Activated CD4-positive, alpha-beta T cell treated with anti-CD3 and anti-CD28 coated beads, Interleukin-2, amount 50 U/mL, for 1 hour (primary cell): ENCODE results near the gene OLFML3.
"Not testable (repeated sequence)": the region's sequence is repeated elsewhere in the genome, so short reads cannot be mapped to it uniquely, and the experiment has no call there.

Experiments used
- DNase-seq: peaks from one replicate; pipeline ENCODE4 v3.0.0-alpha.2; 2020

OLFML3 gene, protein sequence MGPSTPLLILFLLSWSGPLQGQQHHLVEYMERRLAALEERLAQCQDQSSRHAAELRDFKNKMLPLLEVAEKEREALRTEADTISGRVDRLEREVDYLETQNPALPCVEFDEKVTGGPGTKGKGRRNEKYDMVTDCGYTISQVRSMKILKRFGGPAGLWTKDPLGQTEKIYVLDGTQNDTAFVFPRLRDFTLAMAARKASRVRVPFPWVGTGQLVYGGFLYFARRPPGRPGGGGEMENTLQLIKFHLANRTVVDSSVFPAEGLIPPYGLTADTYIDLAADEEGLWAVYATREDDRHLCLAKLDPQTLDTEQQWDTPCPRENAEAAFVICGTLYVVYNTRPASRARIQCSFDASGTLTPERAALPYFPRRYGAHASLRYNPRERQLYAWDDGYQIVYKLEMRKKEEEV

DNA sequence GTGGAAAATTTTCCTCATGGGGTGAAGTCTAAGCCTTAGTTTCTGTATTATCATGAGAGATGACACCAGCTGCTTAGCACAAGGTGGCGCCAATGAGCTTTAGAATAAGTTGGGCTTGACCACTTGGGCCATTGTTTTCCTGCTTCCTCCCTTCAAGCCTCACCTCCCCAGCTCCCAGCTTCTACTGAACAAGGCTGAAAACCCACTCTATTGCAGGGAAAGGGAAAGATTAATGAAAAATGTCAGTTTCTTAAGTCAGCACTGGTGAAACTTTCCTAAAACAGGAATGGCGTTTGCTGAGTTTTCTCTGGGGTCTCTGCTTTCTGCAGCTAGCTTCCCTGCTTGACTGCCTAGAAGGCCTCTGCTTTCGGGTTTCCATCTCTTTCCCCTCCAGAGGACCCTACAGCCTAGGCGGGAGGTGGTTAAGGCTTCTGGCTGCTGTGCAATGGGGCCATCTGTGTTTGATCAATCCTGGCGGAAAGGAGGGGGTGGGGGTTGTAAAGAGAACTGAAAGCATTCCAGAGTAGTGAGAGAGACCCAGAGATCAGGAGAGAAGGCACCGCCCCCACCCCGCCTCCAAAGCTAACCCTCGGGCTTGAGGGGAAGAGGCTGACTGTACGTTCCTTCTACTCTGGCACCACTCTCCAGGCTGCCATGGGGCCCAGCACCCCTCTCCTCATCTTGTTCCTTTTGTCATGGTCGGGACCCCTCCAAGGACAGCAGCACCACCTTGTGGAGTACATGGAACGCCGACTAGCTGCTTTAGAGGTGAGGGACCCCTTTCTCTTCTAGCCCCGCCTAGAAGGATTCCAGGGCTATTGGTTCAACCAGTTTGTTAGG, at the start of gene OLFML3:
TSS of gene OLFML3 (plus strand) at position 612 of the 840 bp plus-strand sequence. CDS start at position 655, 43 bp downstream.
- DNase-seq = peak; percentile 56

DNA sequence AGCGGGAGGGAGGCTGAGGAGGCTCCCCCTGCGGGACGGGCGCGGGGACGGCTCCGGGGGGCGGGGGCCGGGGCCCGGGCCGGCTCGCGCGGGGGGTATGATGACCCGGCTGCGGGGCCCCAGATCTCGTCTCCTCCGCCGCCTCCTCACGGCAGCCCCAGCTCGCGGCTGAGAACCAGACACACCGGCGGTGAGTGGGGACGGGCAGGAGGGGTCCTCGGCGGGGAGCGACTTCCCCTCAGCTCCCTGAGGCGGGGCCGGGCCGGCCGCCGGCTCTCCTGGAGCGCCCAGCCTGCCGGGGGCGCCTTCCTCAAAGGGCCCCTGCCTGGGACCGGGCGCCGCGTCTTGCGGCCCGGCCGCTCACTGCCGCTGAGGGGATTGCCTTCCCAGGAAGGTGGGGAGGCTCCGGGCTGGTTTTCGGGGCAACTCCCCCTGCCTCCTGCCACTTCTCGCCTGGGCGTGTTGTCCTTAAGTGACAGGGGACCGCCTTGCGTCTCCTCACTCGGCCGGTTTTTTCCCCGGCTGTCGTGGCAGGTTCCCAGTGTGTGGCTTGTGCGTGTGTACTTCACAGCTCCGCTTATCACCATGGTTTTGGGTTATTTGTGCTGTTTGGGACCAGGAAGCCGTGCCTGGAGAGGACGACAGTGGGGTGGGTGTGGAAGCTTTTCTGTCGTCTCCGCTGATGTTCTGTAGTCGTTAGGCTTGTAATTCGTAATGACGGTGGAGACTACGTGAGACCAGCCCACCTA, 49.4 kb upstream of the OLFML3 start:
- peak; percentile 70 for DNase-seq

DNA sequence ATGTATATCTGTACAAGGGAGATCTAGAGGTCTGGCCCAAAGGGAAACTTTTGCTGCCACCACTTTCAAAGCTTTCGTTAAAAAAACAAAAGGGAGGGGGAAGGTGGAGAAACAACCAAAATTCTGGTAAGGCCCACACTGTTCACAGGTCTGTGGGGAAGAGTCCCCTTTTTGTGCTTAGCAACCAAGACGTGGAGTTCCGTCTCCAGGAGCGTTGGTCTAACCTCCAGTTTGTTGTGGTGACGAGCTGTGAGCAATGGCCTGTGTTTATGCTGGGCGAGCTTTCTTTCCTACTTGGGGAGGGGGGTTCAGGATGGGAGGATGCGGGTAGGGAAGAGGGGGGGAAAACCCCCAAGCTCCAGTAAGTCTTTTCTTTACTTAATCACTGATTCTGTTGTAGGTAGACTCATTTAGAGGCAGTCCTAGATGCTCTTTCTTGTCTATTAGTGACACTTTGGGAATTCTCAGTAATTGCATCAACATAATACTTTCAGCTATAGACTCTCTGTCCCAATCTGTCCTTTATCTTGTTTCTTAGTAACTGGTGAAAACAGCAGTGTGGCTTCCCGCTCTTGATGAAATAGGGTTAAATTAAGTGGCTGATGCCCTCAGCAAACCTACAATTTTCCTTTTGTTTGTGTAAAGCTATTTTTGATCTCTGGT, 48.6 kb upstream of the OLFML3 start:
- peak; percentile 70 for DNase-seq

DNA sequence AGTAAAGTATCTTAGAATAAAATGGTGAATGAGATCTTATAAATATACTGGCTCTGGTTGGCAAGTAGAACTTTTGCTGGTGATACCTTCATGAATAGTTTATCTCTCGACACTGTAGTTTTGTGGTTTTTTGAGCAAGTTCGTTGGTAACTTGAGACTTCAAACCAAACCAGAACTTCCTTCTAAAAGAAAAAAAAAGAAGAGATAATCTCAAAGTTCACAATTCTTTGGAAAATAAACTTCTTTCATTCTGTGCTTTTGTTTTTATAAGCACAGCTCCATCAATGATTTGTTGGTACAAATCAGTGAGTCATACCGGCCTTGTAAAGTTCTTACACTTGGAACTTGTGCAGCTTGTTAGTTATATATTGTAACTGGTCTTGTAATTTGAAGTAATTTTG, 47.8 kb upstream of the OLFML3 start:
- no peak for DNase-seq

DNA sequence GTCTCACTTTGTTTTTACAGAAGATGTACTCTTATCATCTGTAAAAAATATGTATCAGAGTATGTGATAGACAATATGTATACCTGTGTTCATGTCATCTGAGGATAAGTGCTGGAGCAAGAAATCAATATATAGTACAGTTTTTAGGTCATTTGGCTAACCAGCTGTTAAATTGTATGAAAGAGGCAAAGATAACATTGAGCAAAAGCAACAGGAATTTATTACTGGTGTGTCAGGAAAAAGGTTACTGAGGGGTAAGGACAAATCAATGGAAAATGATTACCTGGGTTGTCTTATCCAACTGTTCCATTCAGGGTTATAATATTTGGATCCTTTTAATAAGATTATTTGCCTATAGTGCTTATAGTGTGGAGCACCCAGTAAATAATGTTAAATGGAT, 45.3 kb upstream of the OLFML3 start:
- DNase-seq = no peak

DNA sequence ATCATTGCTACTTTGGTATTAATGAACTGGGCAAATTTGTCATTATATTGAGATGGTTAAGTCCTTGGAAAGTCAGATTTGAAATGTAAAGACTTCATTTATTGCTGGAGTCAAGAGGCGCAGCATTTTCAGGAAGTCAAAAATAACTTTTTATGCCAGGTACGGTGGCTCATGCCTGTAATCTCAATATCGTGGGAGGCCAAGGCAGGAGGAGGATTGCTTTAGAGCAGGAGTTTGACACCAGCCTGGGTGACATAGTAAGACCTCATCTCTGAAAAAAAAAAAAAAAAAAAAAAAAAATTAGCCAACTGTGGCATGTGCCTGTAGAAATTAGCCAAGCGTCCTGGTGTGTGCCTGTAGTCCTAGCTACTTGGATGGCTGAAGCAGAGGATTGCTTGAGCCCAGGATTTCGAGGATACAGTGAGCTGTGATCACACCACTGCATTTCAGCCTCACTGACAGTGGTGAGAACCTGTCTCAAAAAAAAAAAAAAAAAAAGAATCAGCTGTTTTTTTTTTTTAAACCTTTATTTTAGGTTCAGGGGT, 44.7 kb upstream of the OLFML3 start:
- no peak for DNase-seq

DNA sequence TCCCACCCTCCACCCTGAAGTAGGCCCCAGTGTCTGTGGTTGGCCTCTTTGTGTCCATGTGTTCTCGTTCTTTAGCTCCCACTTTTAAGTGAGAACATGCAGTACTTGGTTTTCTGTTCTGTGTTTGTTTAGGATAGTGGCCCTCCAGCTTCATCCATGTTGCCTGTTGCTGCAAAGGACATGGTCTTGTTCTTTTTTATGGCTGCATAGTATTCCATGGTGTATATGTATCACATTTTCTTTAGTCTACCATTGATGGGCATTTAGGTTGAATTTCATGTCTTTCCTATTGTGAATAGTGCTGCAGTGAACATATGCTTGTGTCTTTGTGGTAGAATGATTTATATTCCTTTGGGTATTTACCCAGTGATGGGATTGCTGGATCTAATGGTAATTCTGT, 44.1 kb upstream of the OLFML3 start:
- no peak for DNase-seq

DNA sequence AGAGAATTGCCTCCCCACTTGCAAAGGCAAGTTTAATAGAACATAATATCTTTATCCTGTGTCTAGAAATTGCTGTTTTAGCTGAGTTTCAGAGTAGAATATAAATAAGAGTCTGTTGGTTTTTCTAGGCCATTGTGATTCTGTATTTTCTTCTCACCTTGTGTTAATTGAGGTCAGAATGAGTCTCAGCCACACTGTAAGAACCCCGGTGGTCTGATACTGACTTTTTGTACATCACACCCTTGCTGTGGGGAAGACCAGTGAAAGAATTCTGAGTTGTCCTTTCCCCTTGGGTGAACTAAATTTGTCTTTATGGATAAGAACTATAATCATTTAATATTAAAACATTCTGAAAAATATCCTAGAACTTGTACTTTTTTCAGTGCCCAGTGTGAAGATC, 43.3 kb upstream of the OLFML3 start:
- DNase-seq = no peak

DNA sequence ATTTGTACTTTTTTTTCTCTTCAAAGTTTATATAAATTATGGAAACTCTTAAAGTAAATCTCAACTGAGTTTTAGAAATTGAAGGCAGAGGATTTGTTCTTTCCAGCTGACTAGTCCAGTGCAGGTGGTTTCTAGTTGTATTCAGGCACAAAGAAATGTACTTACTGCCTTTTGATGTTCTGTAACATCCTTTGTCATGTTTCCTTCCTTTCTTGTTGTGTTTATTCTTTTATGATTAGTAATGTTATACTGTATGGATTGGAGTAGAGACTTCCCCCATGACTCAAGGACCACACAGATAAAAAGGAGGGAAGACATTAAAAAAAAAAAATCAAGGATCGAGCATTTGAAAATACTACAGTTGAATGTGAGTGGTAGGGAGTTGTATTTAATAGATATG, 42.1 kb upstream of the OLFML3 start:
- no peak for DNase-seq

DNA sequence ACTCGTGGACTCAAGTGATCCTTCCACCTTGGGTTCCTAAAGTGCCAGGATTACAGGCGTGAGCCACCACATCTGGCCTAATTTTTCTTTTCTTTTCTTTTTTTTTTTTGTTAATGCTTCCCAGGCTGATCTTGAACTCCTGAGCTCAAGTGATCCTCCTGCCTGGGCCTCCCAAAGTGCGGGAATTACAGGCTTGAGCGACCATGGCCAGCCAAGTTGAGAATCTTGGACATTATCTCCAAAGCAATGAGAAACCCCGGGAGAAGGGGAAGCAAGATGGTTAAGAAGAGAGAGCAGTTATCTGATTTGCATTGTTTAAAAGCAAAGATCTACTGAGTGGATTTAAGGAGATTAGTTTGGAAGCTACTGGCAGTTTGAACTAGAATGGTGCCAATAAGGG, 41.1 kb upstream of the OLFML3 start:
- no peak for DNase-seq

DNA sequence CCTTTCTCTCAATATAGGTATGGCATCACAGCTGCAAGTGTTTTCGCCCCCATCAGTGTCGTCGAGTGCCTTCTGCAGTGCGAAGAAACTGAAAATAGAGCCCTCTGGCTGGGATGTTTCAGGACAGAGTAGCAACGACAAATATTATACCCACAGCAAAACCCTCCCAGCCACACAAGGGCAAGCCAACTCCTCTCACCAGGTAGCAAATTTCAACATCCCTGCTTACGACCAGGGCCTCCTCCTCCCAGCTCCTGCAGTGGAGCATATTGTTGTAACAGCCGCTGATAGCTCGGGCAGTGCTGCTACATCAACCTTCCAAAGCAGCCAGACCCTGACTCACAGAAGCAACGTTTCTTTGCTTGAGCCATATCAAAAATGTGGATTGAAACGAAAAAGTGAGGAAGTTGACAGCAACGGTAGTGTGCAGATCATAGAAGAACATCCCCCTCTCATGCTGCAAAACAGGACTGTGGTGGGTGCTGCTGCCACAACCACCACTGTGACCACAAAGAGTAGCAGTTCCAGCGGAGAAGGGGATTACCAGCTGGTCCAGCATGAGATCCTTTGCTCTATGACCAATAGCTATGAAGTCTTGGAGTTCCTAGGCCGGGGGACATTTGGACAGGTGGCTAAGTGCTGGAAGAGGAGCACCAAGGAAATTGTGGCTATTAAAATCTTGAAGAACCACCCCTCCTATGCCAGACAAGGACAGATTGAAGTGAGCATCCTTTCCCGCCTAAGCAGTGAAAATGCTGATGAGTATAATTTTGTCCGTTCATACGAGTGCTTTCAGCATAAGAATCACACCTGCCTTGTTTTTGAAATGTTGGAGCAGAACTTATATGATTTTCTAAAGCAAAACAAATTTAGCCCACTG, 38.7 kb upstream of the OLFML3 start:
- no peak for DNase-seq

DNA sequence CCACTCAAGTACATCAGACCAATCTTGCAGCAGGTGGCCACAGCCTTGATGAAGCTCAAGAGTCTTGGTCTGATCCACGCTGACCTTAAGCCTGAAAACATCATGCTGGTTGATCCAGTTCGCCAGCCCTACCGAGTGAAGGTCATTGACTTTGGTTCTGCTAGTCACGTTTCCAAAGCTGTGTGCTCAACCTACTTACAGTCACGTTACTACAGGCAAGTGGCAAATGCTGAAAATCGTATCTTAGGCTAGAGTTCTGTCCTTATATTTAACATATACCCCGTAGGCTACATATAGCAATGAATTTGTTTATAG, 38.1 kb upstream of the OLFML3 start:
- DNase-seq = no peak

DNA sequence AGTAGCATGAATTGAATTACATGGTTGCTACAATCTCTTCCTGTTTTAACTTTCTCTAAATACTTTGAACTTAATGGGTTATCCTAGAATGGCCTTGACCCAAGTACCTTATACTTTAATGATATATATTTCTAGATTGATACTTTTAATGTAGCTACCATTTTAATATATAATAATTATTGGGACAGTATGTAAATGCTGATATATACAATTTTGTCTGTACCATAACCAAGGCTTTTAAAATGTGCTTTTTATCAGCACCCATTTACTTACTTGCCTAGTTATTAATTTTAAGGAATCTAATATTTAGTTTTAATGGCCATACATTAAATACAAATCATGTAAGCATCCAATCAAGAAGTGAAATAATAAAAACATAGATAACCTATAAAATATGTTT, 36.7 kb upstream of the OLFML3 start:
- no peak for DNase-seq

DNA sequence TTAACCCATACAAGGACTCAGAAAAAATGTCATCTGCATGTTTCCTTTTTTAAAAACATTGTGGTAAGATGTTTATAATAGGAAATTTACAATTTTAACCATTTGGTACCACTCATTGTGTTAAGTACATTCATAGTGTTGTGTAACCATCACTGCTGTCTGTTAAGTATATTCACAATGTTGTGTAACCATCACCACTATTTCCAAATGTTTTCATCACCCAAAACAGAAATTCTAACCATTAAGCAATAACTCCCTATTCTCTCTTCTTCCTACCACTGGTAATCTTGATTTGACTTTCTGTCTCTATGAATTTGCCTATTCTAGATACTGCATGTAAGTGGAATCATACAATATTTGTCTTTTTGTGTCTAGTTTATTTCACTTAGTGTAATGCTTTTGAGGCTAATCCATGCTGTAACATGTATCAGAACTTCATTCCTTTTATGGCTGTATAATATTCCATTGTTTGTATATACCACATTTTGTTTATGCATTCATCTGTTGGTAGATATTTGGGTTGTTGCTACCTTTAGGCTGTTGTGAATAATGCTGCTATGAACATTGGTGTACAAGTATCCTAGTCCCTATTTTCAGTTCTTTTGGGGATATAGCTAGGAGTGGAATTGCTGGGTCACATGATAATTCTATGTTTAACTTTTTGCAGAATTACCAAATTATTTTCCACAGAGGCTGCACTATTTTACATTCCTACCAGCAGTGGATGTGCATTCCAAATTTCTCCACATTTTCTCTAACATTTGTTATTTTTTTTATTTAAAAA, 36.1 kb upstream of the OLFML3 start:
- no peak for DNase-seq

DNA sequence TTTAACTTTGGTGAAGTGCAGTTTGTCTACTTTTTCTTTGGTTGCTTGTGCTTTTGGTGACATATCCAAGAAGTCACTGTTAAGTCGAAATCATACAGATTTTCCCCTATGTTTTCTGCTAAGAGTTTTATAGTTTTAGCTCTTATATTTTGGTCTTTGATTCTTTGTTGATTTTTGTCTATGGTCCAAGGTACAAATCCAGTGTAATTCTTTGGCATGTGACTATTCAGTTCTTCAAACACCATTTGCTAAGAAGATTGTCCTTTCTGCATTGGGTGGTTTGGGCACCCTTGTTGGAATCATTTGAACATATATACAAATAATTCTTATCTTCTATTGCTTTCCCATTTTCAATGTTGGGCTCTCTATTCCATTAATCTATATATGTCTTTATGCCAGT, 33.9 kb upstream of the OLFML3 start:
- DNase-seq = no peak

DNA sequence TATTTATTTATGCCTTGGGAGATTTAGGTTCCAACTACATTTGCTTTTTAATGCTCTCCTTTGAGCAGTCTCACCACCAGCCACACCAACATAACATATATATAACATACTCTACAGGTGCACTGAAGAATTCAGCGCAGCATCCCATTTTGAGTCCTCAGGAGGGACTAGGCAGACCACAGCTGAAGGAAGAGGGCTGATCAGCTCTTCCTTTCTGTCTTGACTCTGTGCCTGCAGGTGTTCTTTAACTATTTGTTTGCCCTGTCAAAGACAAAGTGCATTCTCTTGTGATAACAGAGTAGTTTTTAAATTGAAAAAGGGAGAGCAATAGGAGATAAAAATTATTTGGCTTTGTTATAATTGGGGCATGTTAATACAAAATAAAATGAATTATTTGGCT, 33.2 kb upstream of the OLFML3 start:
- DNase-seq = no peak

DNA sequence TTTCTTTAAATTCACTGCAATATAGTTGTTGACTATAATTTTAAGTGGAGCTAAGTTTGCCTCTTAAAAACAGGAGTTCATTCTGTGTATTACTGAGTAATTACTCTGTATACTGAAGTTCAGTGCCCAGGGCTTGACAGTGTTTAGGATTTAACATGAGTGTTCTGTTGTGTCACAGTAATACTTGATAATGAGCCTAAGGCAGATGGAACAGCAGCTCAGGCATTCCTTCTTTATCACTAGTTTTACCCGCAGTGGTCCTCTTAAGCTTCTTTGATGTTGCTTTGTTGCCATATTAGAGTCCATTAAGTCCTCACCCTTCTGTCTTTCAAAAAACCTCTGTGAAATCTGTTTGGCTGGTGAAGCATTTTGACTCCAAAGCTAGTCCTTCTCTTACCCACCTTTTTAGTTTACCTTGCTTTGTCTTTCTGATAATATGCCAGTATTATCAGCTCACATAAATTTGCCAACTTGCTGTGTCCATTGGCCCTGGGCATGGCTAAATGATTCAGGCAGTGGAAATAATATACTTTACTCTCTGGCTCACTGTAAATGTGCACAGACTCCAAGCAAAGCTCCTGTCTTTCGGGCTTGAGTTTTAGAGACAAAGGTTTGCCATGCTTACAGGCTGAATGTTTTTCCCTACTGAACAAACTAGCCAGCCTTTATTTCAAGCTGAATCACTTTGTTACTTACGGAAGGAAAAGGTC, 32.4 kb upstream of the OLFML3 start:
- DNase-seq = no peak

DNA sequence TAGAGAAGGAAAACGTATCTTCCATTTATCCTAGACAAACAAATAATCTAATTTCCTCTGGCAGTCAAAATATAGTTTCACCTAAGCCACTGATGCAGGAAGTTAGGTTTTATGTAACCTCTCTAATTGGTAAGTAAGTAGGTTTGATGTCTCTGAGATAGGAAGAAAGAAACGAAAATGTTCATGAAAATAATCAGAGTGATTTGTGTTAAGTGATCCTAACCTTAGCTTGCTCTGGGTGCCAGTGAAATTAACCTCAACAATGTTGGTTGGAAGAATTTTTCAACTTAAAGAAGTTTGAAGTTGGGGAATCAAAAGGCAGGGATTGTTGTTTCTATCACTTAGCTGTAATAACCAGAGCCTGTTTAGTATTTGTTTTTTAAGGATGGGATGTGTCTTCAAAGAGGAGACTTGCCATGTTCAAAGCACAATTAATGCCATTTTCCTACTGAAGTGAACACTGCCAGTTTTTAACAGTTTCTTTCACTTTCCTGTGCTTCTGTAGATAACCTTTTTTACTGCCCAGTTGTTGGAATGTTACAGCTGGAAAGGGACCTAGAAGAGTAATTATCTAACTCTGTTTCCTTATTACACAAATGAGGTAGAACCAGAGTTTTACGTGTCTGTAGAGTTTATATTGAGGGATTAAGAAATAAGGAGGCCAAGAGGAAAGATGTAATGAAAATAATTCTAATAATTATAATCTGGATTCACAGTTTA, 31.7 kb upstream of the OLFML3 start:
- no peak for DNase-seq

DNA sequence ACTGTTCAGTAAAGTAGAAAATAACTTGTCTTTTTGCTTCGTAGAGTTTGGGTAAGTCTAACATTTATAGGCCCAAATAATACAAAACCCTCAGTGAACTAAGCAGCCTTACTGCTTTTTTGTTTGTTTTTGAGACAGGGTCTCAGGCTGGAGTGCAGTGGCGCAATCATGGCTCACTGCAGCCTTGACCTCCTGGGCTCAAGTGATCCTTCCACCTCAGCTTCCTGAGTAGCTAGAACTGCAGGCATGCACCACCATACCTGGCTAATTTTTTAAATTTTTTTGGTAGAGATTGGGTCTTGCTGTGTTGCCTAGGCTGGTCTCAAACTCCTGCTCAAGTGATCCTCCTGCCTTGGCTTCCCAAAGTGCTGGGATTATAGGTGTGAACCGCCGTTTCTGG, 31.1 kb upstream of the OLFML3 start:
- DNase-seq = not testable (repeated sequence)

DNA sequence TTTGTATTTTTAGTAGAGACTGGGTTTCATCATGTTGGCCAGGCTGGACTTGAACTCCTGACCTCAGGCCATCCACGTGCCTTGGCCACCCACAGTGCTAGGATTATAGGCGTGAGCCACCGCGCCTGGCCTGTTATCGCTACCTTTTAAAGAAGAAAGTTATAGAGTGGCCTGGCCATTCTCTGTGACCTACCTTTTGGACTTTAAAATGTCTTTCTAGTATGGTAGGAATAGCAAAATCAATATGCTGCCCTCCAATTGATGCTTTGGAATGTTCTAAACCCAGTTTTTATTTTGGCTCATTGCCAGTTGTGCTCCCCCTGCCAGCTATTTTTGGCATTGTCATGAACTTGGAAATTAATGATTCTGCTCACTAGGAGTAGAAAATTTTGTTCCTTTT, 30.3 kb upstream of the OLFML3 start:
- no peak for DNase-seq
